CD14-positive monocyte (primary cell): Measurements from ENCODE around the gene ARID3A. TPM values are rescaled to one million over a fixed set of nuclear protein-coding genes. Genes with fewer than 3 reads are reported as not detected.

ENCODE experiments used
- DNase-seq, 3 donors: peaks; one replicate each; pipeline ENCODE4 v3.0.0-alpha.2; 2011 to 2022
- H2AFZ ChIP-seq: 2 replicates; pipeline ENCODE4 v1.6.0; 2012; ENCODE audit warnings: mild to moderate bottlenecking, low read depth, low read length, inconsistent platforms; ENCODE audit not compliant: insufficient read depth, poor library complexity, severe bottlenecking
- H3K27ac ChIP-seq, 2 donors: 1 replicate in 1 of 2; 2 replicates in 1 of 2; pipeline ENCODE4 v1.5.1; 2012 to 2013; ENCODE audit warnings: low read length in 2 of 2, control low read depth in 1 of 2, inconsistent platforms in 1 of 2, low read depth in 1 of 2, mild to moderate bottlenecking in 1 of 2
- H3K27me3 ChIP-seq, 2 donors: one replicate each; pipeline versions ENCODE4 v1.6.0 to v1.6.1; 2011 to 2013; ENCODE audit warnings: low read length in 2 of 2; ENCODE audit not compliant: control insufficient read depth in 2 of 2, insufficient read depth in 2 of 2
- H3K36me3 ChIP-seq, 2 donors: replicated peaks in 1 of 2; 1 replicate in 1 of 2; 2 replicates in 1 of 2; pipeline versions ENCODE4 v1.5.1 to v1.6.1; 2012 to 2013; ENCODE audit warnings: low read length in 2 of 2, control low read depth in 1 of 2, inconsistent platforms in 1 of 2, mild to moderate bottlenecking in 1 of 2; ENCODE audit not compliant: insufficient read depth in 2 of 2, control insufficient read depth in 1 of 2
- H3K4me1 ChIP-seq, 2 donors: 1 replicate in 1 of 2; 2 replicates in 1 of 2; pipeline versions ENCODE4 v1.5.1 to v1.6.1; 2012 to 2013; ENCODE audit warnings: low read length in 2 of 2, control low read depth in 1 of 2, inconsistent platforms in 1 of 2, mild to moderate bottlenecking in 1 of 2, moderate library complexity in 1 of 2; ENCODE audit not compliant: insufficient read depth in 2 of 2, control insufficient read depth in 1 of 2
- H3K4me2 ChIP-seq: replicated peaks from 2 replicates; pipeline ENCODE3; 2012; ENCODE audit warnings: low read length, moderate library complexity, mild to moderate bottlenecking; ENCODE audit not compliant: poor library complexity, severe bottlenecking; ENCODE audit errors: extremely low read depth
- H3K4me3 ChIP-seq, 3 experiments: fragments of 200-600 bp in 1 of 3; sonication (generic) in 1 of 3; replicated peaks in 1 of 3; 1 replicate in 2 of 3; 2 replicates in 1 of 3; pipeline ENCODE4 v1.5.1; 2011 to 2013; ENCODE audit warnings: low read length in 3 of 3, mild to moderate bottlenecking in 3 of 3, control low read depth in 2 of 3, low read depth in 2 of 3, inconsistent platforms in 1 of 3, moderate library complexity in 1 of 3
- H3K79me2 ChIP-seq: 2 replicates; pipeline ENCODE4 v1.6.0; 2012; ENCODE audit warnings: mild to moderate bottlenecking, control low read depth, inconsistent platforms, low read length, moderate library complexity; ENCODE audit not compliant: insufficient read depth
- H3K9ac ChIP-seq: 2 replicates; pipeline ENCODE4 v1.6.0; 2017; ENCODE audit warnings: low read length, mild to moderate bottlenecking; ENCODE audit not compliant: insufficient read depth, poor library complexity, severe bottlenecking
- H3K9me3 ChIP-seq, 2 donors: replicated peaks in 1 of 2; 1 replicate in 1 of 2; 2 replicates in 1 of 2; pipeline versions ENCODE4 v1.5.1 to v1.6.1; 2012 to 2013; ENCODE audit warnings: low read length in 2 of 2, control low read depth in 1 of 2; ENCODE audit not compliant: control insufficient read depth in 1 of 2, insufficient read depth in 1 of 2
- H4K20me1 ChIP-seq: 2 replicates; pipeline ENCODE4 v1.6.0; 2012; ENCODE audit warnings: mild to moderate bottlenecking, low read length, control low read depth, moderate library complexity; ENCODE audit not compliant: insufficient read depth
- H3K27ac Mint-ChIP-seq, 7 donors: one replicate each; pipeline ENCODE4 v1.8.0; 2020; ENCODE audit warnings: mild to moderate bottlenecking in 7 of 7, mixed read lengths in 7 of 7, moderate library complexity in 6 of 7, inconsistent platforms in 2 of 7
- H3K27me3 Mint-ChIP-seq, 3 donors: one replicate each; pipeline ENCODE4 v1.8.0; 2021 to 2022; ENCODE audit warnings: low read depth in 3 of 3, mild to moderate bottlenecking in 3 of 3, mixed read lengths in 3 of 3, moderate library complexity in 3 of 3, inconsistent platforms in 1 of 3
- H3K36me3 Mint-ChIP-seq, 2 donors: one replicate each; pipeline ENCODE4 v1.8.0; 2020; ENCODE audit warnings: mixed read lengths in 2 of 2, inconsistent platforms in 1 of 2, mild to moderate bottlenecking in 1 of 2
- H3K4me1 Mint-ChIP-seq: one replicate; pipeline ENCODE4 v1.8.0; 2020; ENCODE audit warnings: mild to moderate bottlenecking, mixed read lengths
- H3K4me3 Mint-ChIP-seq, 2 donors: one replicate each; pipeline ENCODE4 v1.8.0; 2020; ENCODE audit warnings: mild to moderate bottlenecking in 2 of 2, mixed read lengths in 2 of 2, moderate library complexity in 1 of 2
- H3K9me3 Mint-ChIP-seq, 7 donors: one replicate each; pipeline ENCODE4 v1.8.0; 2020 to 2022; ENCODE audit warnings: mixed read lengths in 7 of 7, mild to moderate bottlenecking in 6 of 7, moderate library complexity in 6 of 7, inconsistent platforms in 2 of 7
- WGBS: methylation state at CpG from one replicate; pipeline ENCODE4 v1.1.5; 2013; ENCODE audit warnings: missing lambda C conversion rate; ENCODE audit not compliant: insufficient coverage; 5-methylcytosine and 5-hydroxymethylcytosine counted together
- intact Hi-C, 2 donors: fragments of 100-400 bp; cut with micrococcal nuclease; formaldehyde crosslinking; loops; one replicate each; pipeline versions ENCODE4 v1.15.0 to v1.15.1; 2023
- polyA plus RNA-seq, 3 donors: library from polyadenylated mRNA; depleted of rRNA in 1 of 3; unstranded in 2 of 3; stranded (reverse) in 1 of 3; fragments of 300-500 nt in 2 of 3; fragments of >200 nt in 1 of 3; fragmentation: Illumina TruSeq in 2 of 3; gene quantifications; 1 replicate in 2 of 3; 2 replicates in 1 of 3; pipeline ENCODE4 v1.2.3, GENCODE V29; 2012 to 2021
- TF ChIP-seq, protein P1 (sequence below): fragments of 200-600 bp; IDR thresholded peaks from one replicate; pipeline ENCODE4 v1.8.0; 2022; ENCODE audit warnings: antibody characterized with exemption, mild to moderate bottlenecking

ARID3A gene
- polyA plus RNA-seq, 3 donors, result 2.1 to 41.6 (median 3.2) TPM

GRCh38 chr19:952680-953444 is 27.0 kb downstream of the ARID3A start:
- H3K27me3 ChIP-seq, result no peaks in the 10 kb centered on the region
- TF ChIP-seq, protein P1, sequence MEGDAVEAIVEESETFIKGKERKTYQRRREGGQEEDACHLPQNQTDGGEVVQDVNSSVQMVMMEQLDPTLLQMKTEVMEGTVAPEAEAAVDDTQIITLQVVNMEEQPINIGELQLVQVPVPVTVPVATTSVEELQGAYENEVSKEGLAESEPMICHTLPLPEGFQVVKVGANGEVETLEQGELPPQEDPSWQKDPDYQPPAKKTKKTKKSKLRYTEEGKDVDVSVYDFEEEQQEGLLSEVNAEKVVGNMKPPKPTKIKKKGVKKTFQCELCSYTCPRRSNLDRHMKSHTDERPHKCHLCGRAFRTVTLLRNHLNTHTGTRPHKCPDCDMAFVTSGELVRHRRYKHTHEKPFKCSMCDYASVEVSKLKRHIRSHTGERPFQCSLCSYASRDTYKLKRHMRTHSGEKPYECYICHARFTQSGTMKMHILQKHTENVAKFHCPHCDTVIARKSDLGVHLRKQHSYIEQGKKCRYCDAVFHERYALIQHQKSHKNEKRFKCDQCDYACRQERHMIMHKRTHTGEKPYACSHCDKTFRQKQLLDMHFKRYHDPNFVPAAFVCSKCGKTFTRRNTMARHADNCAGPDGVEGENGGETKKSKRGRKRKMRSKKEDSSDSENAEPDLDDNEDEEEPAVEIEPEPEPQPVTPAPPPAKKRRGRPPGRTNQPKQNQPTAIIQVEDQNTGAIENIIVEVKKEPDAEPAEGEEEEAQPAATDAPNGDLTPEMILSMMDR, result no peak
- peaks cover 0 to 6% of the 10 kb centered on the region in 2 donors for H3K36me3 ChIP-seq
- peak overlapping the region; percentile 52 for H3K9ac ChIP-seq
- Mint-ChIP-seq H3K4me1 (peaks cover 32% of the 10 kb centered on the region), H3K27me3 (no peaks in the 10 kb centered on the region), H3K36me3 (peaks cover 5 to 26% of the 10 kb centered on the region in 2 donors), H3K9me3 (no peaks in the 10 kb centered on the region), H3K4me3 (peak overlapping the region; percentile 61 to 75), H3K27ac (peak overlapping the region in 3 of 7 donors; percentile 13 to 57 (median 46))
- peaks cover 98% of the 10 kb centered on the region for H3K79me2 ChIP-seq
- peak overlapping the region in 1 of 2 donors; percentile 60 for H3K27ac ChIP-seq
- peaks cover 99% of the 10 kb centered on the region for H4K20me1 ChIP-seq
- H2AFZ ChIP-seq, result no peak overlapping the region
- WGBS, result 44% methylated on average over 5 of the region's 21 CpGs
- peaks cover 32% of the 10 kb centered on the region in 2 donors for H3K4me1 ChIP-seq
- no peak for DNase-seq
- peak overlapping the region in 2 of 3 experiments; percentile 6 to 60 for H3K4me3 ChIP-seq
- H3K4me2 ChIP-seq, result peak overlapping the region; percentile 66
- intact Hi-C loops, result no loop called here
- no peaks in the 10 kb centered on the region for H3K9me3 ChIP-seq

DNA sequence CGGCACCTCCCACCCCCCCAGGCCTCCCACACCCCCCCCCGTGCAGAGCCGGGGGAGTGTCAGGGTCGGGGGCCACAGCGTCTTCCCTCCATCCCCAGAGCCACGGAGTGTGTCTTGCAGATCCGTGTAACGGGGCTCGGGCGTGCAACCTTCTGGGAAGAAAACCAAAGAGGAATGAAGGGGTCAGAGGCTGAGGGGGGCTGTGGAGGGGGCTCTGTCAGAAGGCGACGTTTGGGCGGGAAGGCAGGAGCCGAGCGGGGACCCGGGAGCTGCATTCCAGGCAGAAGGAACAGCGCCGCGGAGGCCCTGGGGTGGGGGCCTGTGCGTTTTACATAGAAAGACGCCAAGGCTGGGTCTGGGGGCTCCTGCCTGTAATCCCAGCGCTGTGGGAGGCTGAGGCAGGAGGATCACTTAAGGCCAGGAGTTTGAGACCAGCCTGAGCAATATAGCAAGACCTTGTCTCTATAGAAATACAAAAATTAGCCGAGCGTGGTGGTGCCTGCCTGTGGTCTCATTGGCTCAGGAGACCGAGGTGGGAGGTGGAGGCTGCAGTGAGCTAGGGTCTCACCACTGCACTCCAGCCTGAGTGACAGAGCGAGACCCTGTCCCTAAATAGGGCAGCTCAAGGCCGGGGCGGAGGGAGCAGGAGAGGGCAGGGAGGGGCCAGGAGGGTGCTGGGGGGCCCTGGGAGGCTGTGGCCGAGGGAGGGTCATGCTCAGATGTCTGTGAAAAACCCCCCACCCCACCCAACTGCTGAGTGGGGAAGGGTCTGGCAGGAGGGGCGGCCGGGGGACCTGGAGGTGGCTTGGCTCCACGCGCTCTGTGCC is 27.8 kb downstream of the ARID3A start:
- H3K27me3 Mint-ChIP-seq, result no peaks in the 10 kb centered on the region
- no peaks in the 10 kb centered on the region for H3K9me3 ChIP-seq
- H3K27ac ChIP-seq, result peak overlapping the region in 1 of 2 donors; percentile 60
- peak overlapping the region; percentile 52 for H3K9ac ChIP-seq
- peak overlapping the region; percentile 66 for H3K4me2 ChIP-seq
- TF ChIP-seq, protein P1, result no peak
- H3K79me2 ChIP-seq, result peaks cover 96% of the 10 kb centered on the region
- peaks cover 99% of the 10 kb centered on the region for H4K20me1 ChIP-seq
- no peak for DNase-seq
- intact Hi-C loops, result no loop called here
- peak overlapping the region in 2 of 7 donors; percentile 43 to 54 for H3K27ac Mint-ChIP-seq
- H2AFZ ChIP-seq, result no peak overlapping the region
- peaks cover 0 to 6% of the 10 kb centered on the region in 2 donors for H3K36me3 ChIP-seq
- H3K36me3 Mint-ChIP-seq, result peaks cover 5 to 26% of the 10 kb centered on the region in 2 donors
- H3K27me3 ChIP-seq, result no peaks in the 10 kb centered on the region
- peaks cover 26% of the 10 kb centered on the region in 2 donors for H3K4me1 ChIP-seq
- peak overlapping the region in 1 of 2 donors; percentile 16 for H3K4me3 Mint-ChIP-seq
- H3K4me3 ChIP-seq, result peak overlapping the region in 1 of 3 experiments; percentile 60
- no peaks in the 10 kb centered on the region for H3K9me3 Mint-ChIP-seq
- peaks cover 26% of the 10 kb centered on the region for H3K4me1 Mint-ChIP-seq
- WGBS, result 47% methylated on average over 12 of the region's 33 CpGs
